ENCODE data around the gene NEDD4. TPM values are rescaled to one million over a fixed set of nuclear protein-coding genes. Genes with fewer than 3 reads are reported as not detected.

Gene NEDD4
- total and polyA plus RNA-seq, 12 donors, result 2.5 to 20.5 (median 9.5) TPM

DNA sequence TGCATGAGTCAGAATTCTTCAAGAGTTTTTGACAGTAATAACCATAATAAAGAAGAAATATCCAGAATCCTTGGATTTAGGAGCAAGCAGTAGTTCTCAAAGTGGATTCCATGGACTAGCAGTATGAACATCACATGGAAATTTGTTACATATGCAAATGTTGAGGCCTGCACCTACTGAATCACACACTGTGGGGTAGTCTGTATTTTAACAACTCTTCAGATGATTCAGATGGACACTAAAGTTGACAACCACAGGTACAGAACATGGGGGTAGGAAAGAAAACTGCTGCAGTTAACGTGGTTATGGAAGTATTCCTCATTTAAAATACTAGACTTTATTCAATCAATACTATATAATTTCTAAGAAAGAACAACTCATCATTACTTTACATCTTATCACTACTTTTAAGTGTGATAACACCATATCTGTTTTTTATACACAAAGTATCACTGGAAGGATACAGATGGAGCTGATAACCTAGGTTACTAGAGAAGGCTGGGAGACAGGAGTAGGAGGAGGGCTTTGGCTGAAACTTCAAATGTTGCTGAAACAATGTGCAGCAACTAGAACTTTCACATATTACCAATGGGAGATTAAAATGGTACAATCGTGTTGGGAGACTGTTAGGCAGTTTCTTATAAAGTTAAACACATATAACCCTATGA lies 11.7 kb downstream of the NEDD4 start:
- intact Hi-C loops (cut with DNase I), result no loop called here
- no peak for DNase-seq
- Histone ChIP-seq H3K27me3 (no peaks in the 10 kb centered on the region), H3K4me1 (replicated peaks in 1 of 2) (no peaks in the 10 kb centered on the region), H3K4me3 (no peak overlapping the region), H3K27ac (no peak overlapping the region), H3K36me3 (replicated peaks in 1 of 2) (no peaks in the 10 kb centered on the region), H3K9me3 (replicated peaks in 1 of 3) (no peaks in the 10 kb centered on the region)
- no peak for TF ChIP-seq POLR2A (IDR thresholded peaks at IDR 0.05)
- TF ChIP-seq, protein P1, sequence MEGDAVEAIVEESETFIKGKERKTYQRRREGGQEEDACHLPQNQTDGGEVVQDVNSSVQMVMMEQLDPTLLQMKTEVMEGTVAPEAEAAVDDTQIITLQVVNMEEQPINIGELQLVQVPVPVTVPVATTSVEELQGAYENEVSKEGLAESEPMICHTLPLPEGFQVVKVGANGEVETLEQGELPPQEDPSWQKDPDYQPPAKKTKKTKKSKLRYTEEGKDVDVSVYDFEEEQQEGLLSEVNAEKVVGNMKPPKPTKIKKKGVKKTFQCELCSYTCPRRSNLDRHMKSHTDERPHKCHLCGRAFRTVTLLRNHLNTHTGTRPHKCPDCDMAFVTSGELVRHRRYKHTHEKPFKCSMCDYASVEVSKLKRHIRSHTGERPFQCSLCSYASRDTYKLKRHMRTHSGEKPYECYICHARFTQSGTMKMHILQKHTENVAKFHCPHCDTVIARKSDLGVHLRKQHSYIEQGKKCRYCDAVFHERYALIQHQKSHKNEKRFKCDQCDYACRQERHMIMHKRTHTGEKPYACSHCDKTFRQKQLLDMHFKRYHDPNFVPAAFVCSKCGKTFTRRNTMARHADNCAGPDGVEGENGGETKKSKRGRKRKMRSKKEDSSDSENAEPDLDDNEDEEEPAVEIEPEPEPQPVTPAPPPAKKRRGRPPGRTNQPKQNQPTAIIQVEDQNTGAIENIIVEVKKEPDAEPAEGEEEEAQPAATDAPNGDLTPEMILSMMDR (IDR thresholded peaks at IDR 0.05), result no peak
- 79 to 89% (median 81%) methylated on average over 2 of the region's 2 CpGs for WGBS, 4 donors

DNA sequence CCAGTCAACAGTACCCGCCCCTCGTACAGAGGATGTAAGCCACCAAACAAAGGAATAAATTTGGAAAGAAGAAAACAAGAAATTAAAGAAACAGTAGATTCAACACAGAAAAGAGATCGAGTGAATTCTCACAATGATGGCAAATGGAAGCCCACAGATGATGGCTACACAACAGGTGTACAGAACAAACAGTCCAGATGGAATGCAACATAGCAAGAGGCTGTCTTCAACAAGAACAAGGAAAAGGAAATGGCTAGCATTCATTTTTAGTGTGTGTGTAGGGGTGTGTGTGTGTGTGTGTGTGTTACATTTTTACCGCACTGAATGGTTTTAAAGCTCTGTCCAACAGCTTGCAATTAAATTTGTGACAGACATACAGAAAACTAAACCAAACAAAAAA lies 12.9 kb downstream of the NEDD4 start:
- Histone ChIP-seq H3K27me3 (no peaks in the 10 kb centered on the region), H3K36me3 (replicated peaks in 1 of 2) (no peaks in the 10 kb centered on the region), H3K4me3 (no peak overlapping the region), H3K27ac (no peak overlapping the region), H3K9me3 (replicated peaks in 1 of 3) (no peaks in the 10 kb centered on the region), H3K4me1 (replicated peaks in 1 of 2) (no peaks in the 10 kb centered on the region)
- WGBS, 4 donors, result 93 to 97% (median 94%) methylated on average over 4 of the region's 4 CpGs
- DNase-seq, result no peak
- intact Hi-C loops (cut with DNase I), result no loop called here
- TF ChIP-seq, protein P1 (IDR thresholded peaks at IDR 0.05), result no peak
- no peak for TF ChIP-seq POLR2A (IDR thresholded peaks at IDR 0.05)

DNA sequence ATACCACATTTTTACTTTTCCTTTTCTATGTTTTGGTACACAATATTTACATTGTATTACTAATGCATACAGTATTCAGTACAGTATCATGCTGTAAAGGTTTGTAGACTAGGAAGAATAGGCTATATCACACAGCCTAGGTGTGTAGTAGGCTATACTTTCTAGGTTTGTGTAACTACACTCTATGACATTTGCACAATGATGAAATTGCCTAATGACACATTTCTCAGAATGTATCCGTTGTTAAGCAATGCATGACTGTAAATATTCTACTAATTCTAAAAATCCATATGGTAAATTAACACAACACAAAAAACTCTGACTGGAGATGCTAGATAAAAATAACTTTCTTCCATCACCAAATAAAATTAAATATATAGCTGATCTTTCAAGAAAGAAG lies 16.2 kb downstream of the NEDD4 start:
- no peak for TF ChIP-seq POLR2A (IDR thresholded peaks at IDR 0.05)
- H3K4me3 ChIP-seq, result no peak overlapping the region
- intact Hi-C loops (cut with DNase I), result no loop called here
- WGBS, 4 donors, result 84 to 94% (median 87%) methylated on average over 1 of the region's 1 CpG
- DNase-seq, result no peak
- H3K27me3 ChIP-seq, result no peaks in the 10 kb centered on the region
- no peaks in the 10 kb centered on the region for H3K36me3 ChIP-seq (replicated peaks in 1 of 2)
- H3K4me1 ChIP-seq (replicated peaks in 1 of 2), result no peaks in the 10 kb centered on the region
- H3K27ac ChIP-seq, result no peak overlapping the region
- H3K9me3 ChIP-seq (replicated peaks in 1 of 3), result no peaks in the 10 kb centered on the region

DNA sequence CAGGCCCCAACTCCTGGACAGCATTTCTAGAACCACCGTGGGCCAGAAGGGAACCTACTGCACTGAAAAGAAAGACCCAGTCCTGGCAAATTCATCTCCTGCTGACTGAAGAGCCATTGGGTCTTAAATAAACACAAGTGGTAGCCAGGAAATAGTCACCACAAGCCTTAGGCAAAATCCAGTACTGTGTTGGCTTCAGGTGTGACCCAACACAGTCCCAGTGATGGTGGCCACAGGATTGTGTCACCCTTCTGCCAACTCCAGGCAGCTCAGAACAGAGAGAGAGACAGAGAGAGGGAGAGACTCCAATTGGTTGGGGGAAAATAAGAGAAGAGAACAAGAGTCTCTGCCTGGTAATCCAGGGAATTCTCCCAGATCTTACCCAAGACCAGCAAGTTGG lies 23.1 kb downstream of the NEDD4 start:
- 96 to 100% (median 100%) methylated on average over 1 of the region's 1 CpG for WGBS, 4 donors
- H3K4me3 ChIP-seq, result no peak overlapping the region
- DNase-seq, result no peak
- H3K27me3 ChIP-seq, result no peaks in the 10 kb centered on the region
- no peak for TF ChIP-seq POLR2A (IDR thresholded peaks at IDR 0.05)
- TF ChIP-seq, protein P1 (IDR thresholded peaks at IDR 0.05), result no peak
- H3K9me3 ChIP-seq (replicated peaks in 1 of 3), result no peaks in the 10 kb centered on the region
- H3K4me1 ChIP-seq (replicated peaks in 1 of 2), result no peaks in the 10 kb centered on the region
- no peak overlapping the region for H3K27ac ChIP-seq
- no peaks in the 10 kb centered on the region for H3K36me3 ChIP-seq (replicated peaks in 1 of 2)
- intact Hi-C loops (cut with DNase I), result no loop called here

DNA sequence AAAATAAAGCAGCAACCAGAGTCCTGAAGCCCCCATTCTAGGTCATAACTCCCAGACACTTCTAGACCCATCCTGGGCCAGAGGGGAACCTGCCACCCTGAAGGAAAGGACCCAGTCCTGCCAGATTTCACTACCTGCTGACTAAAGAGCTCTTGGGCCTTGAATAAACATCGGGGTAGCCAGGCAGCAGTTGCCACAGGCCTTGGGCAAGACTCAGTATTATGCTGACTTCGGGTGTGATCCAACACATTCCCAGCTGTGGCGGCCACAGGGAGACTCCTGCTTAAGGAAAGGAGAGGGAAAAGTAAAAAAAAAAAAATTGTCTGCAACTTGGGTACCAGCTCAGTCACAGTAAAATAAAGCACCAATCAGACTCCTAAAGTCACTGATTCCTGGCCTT lies 23.8 kb downstream of the NEDD4 start:
- TF ChIP-seq, protein P1 (IDR thresholded peaks at IDR 0.05), result no peak
- no peak for TF ChIP-seq POLR2A (IDR thresholded peaks at IDR 0.05)
- no peak for DNase-seq
- intact Hi-C loops (cut with DNase I), result no loop called here
- H3K36me3 ChIP-seq (replicated peaks in 1 of 2), result no peaks in the 10 kb centered on the region
- no peak overlapping the region for H3K27ac ChIP-seq
- H3K4me3 ChIP-seq, result no peak overlapping the region
- H3K4me1 ChIP-seq (replicated peaks in 1 of 2), result no peaks in the 10 kb centered on the region
- no peaks in the 10 kb centered on the region for H3K27me3 ChIP-seq
- WGBS, 4 donors, result 80 to 97% (median 93%) methylated on average over 3 of the region's 3 CpGs
- no peaks in the 10 kb centered on the region for H3K9me3 ChIP-seq (replicated peaks in 1 of 3)
